Activated CD4-positive, CD25-positive, alpha-beta regulatory T cell treated with anti-CD3 and anti-CD28 coated beads, Interleukin-2, amount 50 U/mL, for 16 hours (primary cell): ENCODE results near the gene C1orf105.

ENCODE experiments used
- DNase-seq: peaks from one replicate; pipeline ENCODE4 v3.0.0-alpha.2; 2020; ENCODE audit warnings: low read depth, low spot score

C1orf105 gene

GRCh38 chr1:172397221-172397620, 23.3 kb upstream of the C1orf105 start:
- DNase-seq: no peak

GRCh38 chr1:172397633-172398032, 22.9 kb upstream of the C1orf105 start:
- DNase-seq: no peak

GRCh38 chr1:172398193-172398592, 22.3 kb upstream of the C1orf105 start:
- DNase-seq: no peak

GRCh38 chr1:172398970-172399755, 21.3 kb upstream of the C1orf105 start:
- no peak for DNase-seq

GRCh38 chr1:172399756-172400721, 20.4 kb upstream of the C1orf105 start:
- no peak for DNase-seq

GRCh38 chr1:172400722-172401105, 19.8 kb upstream of the C1orf105 start:
- DNase-seq: no peak

- no peak for DNase-seq
Observed at GRCh38 chr1:172401477-172401876, 19.0 kb upstream of the C1orf105 start.

- no peak for DNase-seq
Observed at GRCh38 chr1:172401892-172402291, 18.6 kb upstream of the C1orf105 start.

GRCh38 chr1:172402878-172403569, 17.5 kb upstream of the C1orf105 start:
- DNase-seq: no peak

GRCh38 chr1:172404121-172404520, 16.4 kb upstream of the C1orf105 start:
- DNase-seq: no peak

GRCh38 chr1:172405912-172406311, 14.6 kb upstream of the C1orf105 start:
- DNase-seq: no peak

GRCh38 chr1:172406968-172407367, 13.5 kb upstream of the C1orf105 start:
- no peak for DNase-seq

GRCh38 chr1:172408958-172409357, 11.5 kb upstream of the C1orf105 start:
- DNase-seq: no peak

GRCh38 chr1:172410027-172410426, 10.5 kb upstream of the C1orf105 start:
- DNase-seq: no peak

GRCh38 chr1:172411791-172412338, 8.6 kb upstream of the C1orf105 start:
- no peak for DNase-seq

- no peak for DNase-seq
Observed at GRCh38 chr1:172414331-172414730, 6.2 kb upstream of the C1orf105 start.

- DNase-seq: no peak
Observed at GRCh38 chr1:172416496-172417035, 3.9 kb upstream of the C1orf105 start.

GRCh38 chr1:172417557-172417956, 2.9 kb upstream of the C1orf105 start:
- DNase-seq: no peak

- DNase-seq: no peak
Observed at GRCh38 chr1:172421974-172422604, 1.6 kb downstream of the C1orf105 start.

- no peak for DNase-seq
Observed at GRCh38 chr1:172423336-172423735, 2.9 kb downstream of the C1orf105 start.

- no peak for DNase-seq
Observed at GRCh38 chr1:172425339-172425738, 4.9 kb downstream of the C1orf105 start.
